Tibial nerve (tissue), 3 donors: ENCODE results near the gene SNX1.

ENCODE experiments used
- CTCF ChIP-seq, 5 experiments: fragments of 200-600 bp in 3 of 5; fragments of 450-650 bp in 2 of 5; sonication (generic) in 3 of 5; IDR thresholded peaks; one replicate each; pipeline ENCODE4 v1.5.1; 2016 to 2019; ENCODE audit warnings: antibody characterized with exemption in 5 of 5, mild to moderate bottlenecking in 3 of 5, moderate library complexity in 2 of 5
- POLR2A ChIP-seq, 2 donors: fragments of 450-650 bp; IDR thresholded peaks; one replicate each; pipeline ENCODE4 v1.6.1; 2017; ENCODE audit warnings: antibody characterized with exemption in 2 of 2, mild to moderate bottlenecking in 2 of 2, moderate library complexity in 2 of 2

- no peak for TF ChIP-seq CTCF (IDR thresholded peaks at IDR 0.05)
- no peak for TF ChIP-seq POLR2A (IDR thresholded peaks at IDR 0.05)
These were observed 53.6 kb downstream of the SNX1 start for GRCh38 chr15:64149424-64149823.
